K562 (cell line): ENCODE results near the gene CHST2. TPM values are rescaled to one million over a fixed set of nuclear protein-coding genes. Genes with fewer than 3 reads are reported as not detected.

Experiments
- ATF6 ChIP-seq: sonication (generic); formaldehyde crosslinking; IDR thresholded peaks from 2 replicates; pipeline ENCODE4 v1.4.0; 2020; ENCODE audit warnings: mild to moderate bottlenecking, missing genetic modification reagents
- BRF2 ChIP-seq: IDR thresholded peaks from 3 replicates; pipeline ENCODE4 v1.6.1; 2011; ENCODE audit warnings: borderline replicate concordance, mild to moderate bottlenecking; ENCODE audit not compliant: insufficient read length, insufficient read depth
- CHD2 ChIP-seq: IDR thresholded peaks from 2 replicates; pipeline ENCODE4 v1.6.1; 2011; ENCODE audit warnings: low read depth, low read length
- EP400 ChIP-seq: fragments of 450-650 bp; IDR thresholded peaks from 2 replicates; pipeline ENCODE4 v1.6.1; 2017; ENCODE audit warnings: antibody characterized with exemption, mild to moderate bottlenecking, moderate library complexity
- ERF ChIP-seq: fragments of 450-650 bp; formaldehyde crosslinking; IDR thresholded peaks from 2 replicates; pipeline ENCODE4 v1.4.0; 2020; ENCODE audit warnings: mild to moderate bottlenecking, mixed read lengths
- ESRRB ChIP-seq: fragments of 250-450 bp; sonication (Bioruptor Pico); IDR thresholded peaks from 2 replicates; pipeline ENCODE4 v1.5.0; 2020; ENCODE audit warnings: mild to moderate bottlenecking, moderate library complexity, borderline replicate concordance
- FOXM1 ChIP-seq, 2 experiments: fragments of 450-650 bp in 1 of 2; sonication (generic) in 1 of 2; formaldehyde crosslinking in 1 of 2; IDR thresholded peaks; 2 replicates each; pipeline versions ENCODE4 v1.6.1 to v1.9.0; 2017 to 2022; ENCODE audit warnings: low read depth in 2 of 2, mild to moderate bottlenecking in 2 of 2, missing genetic modification reagents in 1 of 2, moderate library complexity in 1 of 2
- HINFP ChIP-seq: fragments of 450-650 bp; conservative IDR thresholded peaks from 2 replicates; pipeline ENCODE4 v1.6.1; 2016; ENCODE audit warnings: missing genetic modification characterization, low read depth, mild to moderate bottlenecking, control low read depth, missing compliant biosample characterization
- HNRNPK ChIP-seq: fragments of 200-400 bp; formaldehyde crosslinking; IDR thresholded peaks from one replicate; pipeline ENCODE4 v1.6.1; 2018; ENCODE audit warnings: mild to moderate bottlenecking, low read depth, low read length; ENCODE audit not compliant: poor library complexity, severe bottlenecking
- KDM5B ChIP-seq: fragments of 200-600 bp; sonication (generic); IDR thresholded peaks from 2 replicates; pipeline ENCODE4 v1.6.1; 2012; ENCODE audit warnings: low read depth, mild to moderate bottlenecking, moderate library complexity, low read length, control low read depth, inconsistent platforms; ENCODE audit not compliant: insufficient replicate concordance
- NR2C2 ChIP-seq, 2 experiments: fragments of 200-800 bp in 1 of 2; sonication (Bioruptor generic) in 1 of 2; sonication (generic) in 1 of 2; formaldehyde crosslinking in 1 of 2; IDR thresholded peaks; 2 replicates each; pipeline versions ENCODE4 v1.6.1 to v1.8.0; 2016 to 2022; ENCODE audit warnings: mild to moderate bottlenecking in 1 of 2, missing compliant biosample characterization in 1 of 2, missing genetic modification characterization in 1 of 2, missing genetic modification reagents in 1 of 2
- PHB2 ChIP-seq: fragments of 450-650 bp; IDR thresholded peaks from 2 replicates; pipeline ENCODE4 v1.6.1; 2017; ENCODE audit warnings: low read depth
- POLR2H ChIP-seq: IDR thresholded peaks from 2 replicates; pipeline ENCODE4 v1.6.1; 2016; ENCODE audit warnings: missing genetic modification characterization, low read depth, mild to moderate bottlenecking, control low read depth, missing compliant biosample characterization, moderate library complexity
- RFX1 ChIP-seq: fragments of 450-650 bp; IDR thresholded peaks from 2 replicates; pipeline ENCODE4 v1.6.1; 2016; ENCODE audit warnings: mild to moderate bottlenecking, moderate library complexity
- STAG1 ChIP-seq: sonication (generic); formaldehyde crosslinking; IDR thresholded peaks from 2 replicates; pipeline ENCODE4 v1.5.0; 2020; ENCODE audit warnings: missing genetic modification reagents, borderline replicate concordance
- XRCC5 ChIP-seq: fragments of 200-400 bp; formaldehyde crosslinking; IDR thresholded peaks from 2 replicates; pipeline ENCODE4 v1.6.1; 2017; ENCODE audit warnings: low read depth, mild to moderate bottlenecking, low read length
- ZNF134 ChIP-seq: fragments of 250-450 bp; sonication (Bioruptor Pico); conservative IDR thresholded peaks from 2 replicates; pipeline ENCODE4 v1.4.0; 2020
- ZNF143 ChIP-seq: sonication (generic); formaldehyde crosslinking; IDR thresholded peaks from 2 replicates; pipeline ENCODE4 v1.9.0; 2022; ENCODE audit warnings: mild to moderate bottlenecking, missing genetic modification reagents
- ZNF57 ChIP-seq: fragments of 450-650 bp; formaldehyde crosslinking; IDR thresholded peaks from 2 replicates; pipeline ENCODE4 v1.4.0; 2020; ENCODE audit warnings: mild to moderate bottlenecking, moderate library complexity
- ZNF644 ChIP-seq: fragments of 200-800 bp; sonication (Bioruptor generic); IDR thresholded peaks from 2 replicates; pipeline ENCODE4 v1.6.1; 2016; ENCODE audit warnings: low read depth, missing genetic modification characterization, missing compliant biosample characterization
- polyA plus RNA-seq, 8 experiments: library from polyadenylated mRNA; depleted of rRNA in 4 of 8; stranded (reverse) in 5 of 8; unstranded in 3 of 8; fragments of >200 nt; fragmentation: Nextera tagmentation in 2 of 8; fragmentation: Illumina TruSeq in 1 of 8; extraction: Ambion mirVana in 2 of 8; extraction: Trizol in 1 of 8; gene quantifications; 2 replicates each; pipeline versions ENCODE4 v1.2.1 to v1.2.3, GENCODE V29; 2011 to 2014; ENCODE audit warnings: inconsistent platforms in 1 of 8, missing spikeins in 1 of 8
- total RNA-seq, 7 experiments: library from RNA; depleted of rRNA in 6 of 7; stranded (reverse); fragments of >200 nt in 6 of 7; fragmentation: Illumina TruSeq in 2 of 7; extraction: Trizol in 2 of 7; gene quantifications; 2 replicates each; pipeline versions ENCODE4 v1.2.1 to v1.2.3, GENCODE V29; 2011 to 2021; ENCODE audit warnings: low replicate concordance in 1 of 7
- TF ChIP-seq, protein P1 (sequence below): sonication (generic); formaldehyde crosslinking; IDR thresholded peaks from 2 replicates; pipeline ENCODE4 v1.9.0; 2022; ENCODE audit warnings: mild to moderate bottlenecking, missing genetic modification reagents

CHST2 gene
- total and polyA plus RNA-seq, 9 of the 15 experiments (the other 6 are each of a cell fraction or from before 2014, with no cell fraction given) = 3.4 to 60.3 (median 13.9) TPM

- TF ChIP-seq BRF2 (no peak), FOXM1 (IDR thresholded peaks at IDR 0.05; ENCODE audit: low read depth) (peak; percentile 96), FOXM1 (CRISPR knock-in tag; IDR thresholded peaks at IDR 0.05; ENCODE audit: low read depth) (no peak), CHD2 (peak; percentile 47), HINFP (peak; percentile 38; the same call in 1 of the 2 replicates), ZNF143 (CRISPR knock-in tag) (no peak), STAG1 (CRISPR knock-in tag) (no peak), KDM5B (peak; percentile 26), HNRNPK (no peak), ATF6 (CRISPR knock-in tag) (no peak), ZNF644 (tag) (peak; percentile 93), POLR2H (tag) (peak; percentile 50; the same call in 1 of the 2 replicates), ZNF57 (CRISPR knock-in tag) (0 out of 2 replicates have a peak, but pooled peaks have one; percentile 21), RFX1 (no peak), NR2C2 (CRISPR knock-in tag; IDR thresholded peaks at IDR 0.05) (no peak), NR2C2 (tag; IDR thresholded peaks at IDR 0.05) (peak; percentile 38), EP400 (peak; percentile 78), ERF (CRISPR knock-in tag) (no peak), ZNF134 (CRISPR knock-in tag) (0 out of 2 replicates have a peak, but pooled peaks have one; percentile 21), ESRRB (no peak), XRCC5 (no peak), PHB2 (peak; percentile 98)
- TF ChIP-seq, protein P1, sequence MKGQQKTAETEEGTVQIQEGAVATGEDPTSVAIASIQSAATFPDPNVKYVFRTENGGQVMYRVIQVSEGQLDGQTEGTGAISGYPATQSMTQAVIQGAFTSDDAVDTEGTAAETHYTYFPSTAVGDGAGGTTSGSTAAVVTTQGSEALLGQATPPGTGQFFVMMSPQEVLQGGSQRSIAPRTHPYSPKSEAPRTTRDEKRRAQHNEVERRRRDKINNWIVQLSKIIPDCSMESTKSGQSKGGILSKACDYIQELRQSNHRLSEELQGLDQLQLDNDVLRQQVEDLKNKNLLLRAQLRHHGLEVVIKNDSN = peak; percentile 23; the same call in 1 of the 2 replicates
These were observed 34.5 kb upstream of the CHST2 start (continued) for GRCh38 chr3:143084856-143085731.
